ENCODE measurements around the gene EFCAB6. TPM values are rescaled to one million over a fixed set of nuclear protein-coding genes. Genes with fewer than 3 reads are reported as not detected.

EFCAB6 gene
- total RNA-seq, 1 donor from 2014 or later, result 3.6 TPM

DNA sequence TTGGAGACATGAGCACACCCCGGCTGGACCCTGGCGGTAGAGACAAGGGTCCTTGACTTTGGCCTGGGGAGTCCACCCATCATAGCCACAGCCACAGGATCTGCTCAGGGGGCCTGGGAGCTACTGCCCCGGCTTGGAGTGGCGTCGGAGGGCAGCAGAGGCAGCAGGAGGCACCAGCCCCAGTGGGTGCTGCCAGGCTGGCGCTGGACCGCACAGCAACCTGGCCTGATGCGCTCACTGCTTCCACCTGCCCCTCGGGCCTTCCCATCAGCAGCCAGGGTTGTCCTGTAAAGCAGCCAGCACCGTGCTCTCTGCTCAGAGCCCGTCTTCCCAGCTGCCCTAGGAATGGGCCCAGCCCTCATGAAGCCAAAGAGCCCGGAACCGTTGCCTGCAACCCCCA lies 28.3 kb upstream of the EFCAB6 start:
- Histone ChIP-seq H3K36me3 (no peaks in the 10 kb centered on the region), H3K9me3 (no peaks in the 10 kb centered on the region), H3K4me1 (no peaks in the 10 kb centered on the region), H3K4me3 (no peak overlapping the region), H3K27ac (no peak overlapping the region), H3K27me3 (no peaks in the 10 kb centered on the region)
- DNase-seq, result no peak
- TF ChIP-seq, protein P1, sequence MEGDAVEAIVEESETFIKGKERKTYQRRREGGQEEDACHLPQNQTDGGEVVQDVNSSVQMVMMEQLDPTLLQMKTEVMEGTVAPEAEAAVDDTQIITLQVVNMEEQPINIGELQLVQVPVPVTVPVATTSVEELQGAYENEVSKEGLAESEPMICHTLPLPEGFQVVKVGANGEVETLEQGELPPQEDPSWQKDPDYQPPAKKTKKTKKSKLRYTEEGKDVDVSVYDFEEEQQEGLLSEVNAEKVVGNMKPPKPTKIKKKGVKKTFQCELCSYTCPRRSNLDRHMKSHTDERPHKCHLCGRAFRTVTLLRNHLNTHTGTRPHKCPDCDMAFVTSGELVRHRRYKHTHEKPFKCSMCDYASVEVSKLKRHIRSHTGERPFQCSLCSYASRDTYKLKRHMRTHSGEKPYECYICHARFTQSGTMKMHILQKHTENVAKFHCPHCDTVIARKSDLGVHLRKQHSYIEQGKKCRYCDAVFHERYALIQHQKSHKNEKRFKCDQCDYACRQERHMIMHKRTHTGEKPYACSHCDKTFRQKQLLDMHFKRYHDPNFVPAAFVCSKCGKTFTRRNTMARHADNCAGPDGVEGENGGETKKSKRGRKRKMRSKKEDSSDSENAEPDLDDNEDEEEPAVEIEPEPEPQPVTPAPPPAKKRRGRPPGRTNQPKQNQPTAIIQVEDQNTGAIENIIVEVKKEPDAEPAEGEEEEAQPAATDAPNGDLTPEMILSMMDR (IDR thresholded peaks at IDR 0.05), result no peak
- intact Hi-C loops (cut with DNase I), result no loop called here
- no peak for ATAC-seq

DNA sequence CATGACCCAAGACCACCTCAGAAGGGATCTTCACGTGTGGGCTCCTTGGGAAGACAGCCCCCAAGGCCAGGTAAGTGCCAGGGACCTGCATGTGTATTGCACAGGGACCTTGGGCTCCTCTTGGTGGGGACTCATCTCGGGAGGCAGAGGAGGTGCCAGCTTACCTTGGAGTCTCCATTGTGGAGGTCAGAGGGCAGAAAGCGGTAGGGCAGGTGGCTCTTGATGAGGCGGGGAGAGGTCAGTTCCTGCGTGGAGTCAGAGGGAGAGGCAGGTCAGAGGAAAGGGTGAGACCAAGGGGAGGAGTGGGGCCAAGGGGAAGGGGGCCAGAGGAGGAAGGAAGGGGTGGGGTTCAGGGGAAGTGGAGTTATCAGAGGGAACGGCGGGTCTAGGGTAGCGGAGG lies 27.7 kb upstream of the EFCAB6 start:
- H3K4me3 ChIP-seq, result no peak overlapping the region
- H3K36me3 ChIP-seq, result no peaks in the 10 kb centered on the region
- no peak for ATAC-seq
- intact Hi-C loops (cut with DNase I), result no loop called here
- no peak overlapping the region for H3K27ac ChIP-seq
- DNase-seq, result no peak
- no peaks in the 10 kb centered on the region for H3K27me3 ChIP-seq
- TF ChIP-seq, protein P1 (IDR thresholded peaks at IDR 0.05), result no peak
- H3K4me1 ChIP-seq, result no peaks in the 10 kb centered on the region
- H3K9me3 ChIP-seq, result no peaks in the 10 kb centered on the region

DNA sequence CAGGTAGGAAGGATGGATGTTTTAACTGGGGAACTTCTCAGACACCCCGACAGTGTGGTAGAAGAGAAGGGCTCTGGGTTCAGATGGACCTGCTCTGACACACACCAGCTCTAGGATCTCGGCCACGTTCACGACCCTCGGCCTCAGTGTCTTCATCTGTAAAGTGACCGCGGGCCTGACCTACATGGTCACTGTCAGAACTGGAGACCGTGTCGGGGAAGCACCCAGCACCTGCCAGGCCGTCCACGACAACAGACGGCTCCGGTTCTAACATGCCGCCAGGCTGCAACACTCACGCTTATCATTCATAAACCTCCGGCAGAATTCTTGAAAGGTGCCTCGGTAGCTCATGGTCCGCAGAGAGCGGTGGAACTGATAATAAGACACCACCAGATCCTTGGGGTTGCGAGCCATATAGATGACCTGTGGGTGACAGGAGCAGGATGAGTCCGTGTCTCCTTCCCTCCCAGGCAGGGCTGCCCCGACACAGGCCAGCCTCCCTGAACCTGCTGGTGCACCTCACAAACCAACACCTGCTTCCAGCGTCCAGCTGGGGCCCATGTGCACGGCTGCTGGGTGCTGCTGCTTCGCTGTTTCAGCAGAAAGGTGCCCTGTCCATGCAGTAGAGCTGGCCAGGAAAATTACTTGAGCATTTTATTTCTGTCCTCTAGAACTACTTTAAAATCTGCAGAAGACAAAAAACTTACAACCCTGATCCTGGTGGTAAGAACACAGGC lies 26.6 kb upstream of the EFCAB6 start:
- Histone ChIP-seq H3K27me3 (no peaks in the 10 kb centered on the region), H3K27ac (no peak overlapping the region), H3K4me1 (no peaks in the 10 kb centered on the region), H3K4me3 (no peak overlapping the region), H3K36me3 (no peaks in the 10 kb centered on the region), H3K9me3 (no peaks in the 10 kb centered on the region)
- DNase-seq (no peak), ATAC-seq (no peak)
- TF ChIP-seq, protein P1 (IDR thresholded peaks at IDR 0.05), result no peak
- intact Hi-C loops (cut with DNase I), result no loop called here

DNA sequence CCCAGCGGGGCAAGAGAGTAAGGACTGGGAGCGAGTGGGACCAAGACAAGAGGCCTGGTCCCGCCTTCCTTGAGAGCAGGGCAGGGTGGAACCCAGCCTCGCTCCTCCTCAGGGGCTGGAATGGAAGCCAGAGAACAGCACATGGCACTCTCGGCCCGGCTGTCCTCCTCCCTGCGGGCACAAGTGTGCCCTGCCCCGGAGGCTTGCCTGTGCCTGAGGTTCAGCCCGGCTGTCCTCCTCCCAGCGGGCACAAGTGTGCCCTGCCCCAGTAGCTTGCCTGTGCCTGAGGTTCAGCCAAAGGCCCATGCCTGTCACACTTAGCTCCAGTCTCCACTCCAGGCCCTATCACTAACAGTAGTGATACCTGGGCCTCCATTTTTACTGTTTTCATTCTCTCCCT lies 26.1 kb upstream of the EFCAB6 start:
- Histone ChIP-seq H3K27ac (no peak overlapping the region), H3K4me1 (no peaks in the 10 kb centered on the region), H3K4me3 (no peak overlapping the region), H3K27me3 (no peaks in the 10 kb centered on the region), H3K9me3 (no peaks in the 10 kb centered on the region), H3K36me3 (no peaks in the 10 kb centered on the region)
- TF ChIP-seq, protein P1 (IDR thresholded peaks at IDR 0.05), result no peak
- ATAC-seq, result no peak
- intact Hi-C loops (cut with DNase I), result no loop called here
- no peak for DNase-seq

DNA sequence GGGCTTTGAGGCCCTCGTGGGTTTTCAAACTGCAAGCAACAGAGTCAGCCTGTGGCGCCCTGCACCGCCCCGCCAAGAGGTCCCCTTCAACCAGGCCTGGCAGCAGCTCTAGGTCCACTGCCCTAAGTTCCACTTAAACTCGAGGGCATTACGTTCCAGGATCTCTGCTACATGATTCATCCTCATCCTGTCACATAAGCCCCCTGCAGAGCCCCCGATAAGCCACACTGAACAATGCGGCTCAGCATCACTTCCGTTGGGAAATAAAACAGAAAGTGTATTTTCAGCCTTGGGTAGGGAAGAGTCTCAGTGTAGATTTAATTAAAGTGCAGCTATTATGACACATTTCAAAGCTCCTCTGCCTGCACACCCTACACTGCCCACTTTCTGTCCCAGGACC lies 25.6 kb upstream of the EFCAB6 start:
- no peak for DNase-seq
- TF ChIP-seq, protein P1 (IDR thresholded peaks at IDR 0.05), result no peak
- Histone ChIP-seq H3K4me3 (no peak overlapping the region), H3K9me3 (no peaks in the 10 kb centered on the region), H3K27me3 (no peaks in the 10 kb centered on the region), H3K36me3 (no peaks in the 10 kb centered on the region), H3K27ac (no peak overlapping the region), H3K4me1 (no peaks in the 10 kb centered on the region)
- no peak for ATAC-seq
- intact Hi-C loops (cut with DNase I), result no loop called here

DNA sequence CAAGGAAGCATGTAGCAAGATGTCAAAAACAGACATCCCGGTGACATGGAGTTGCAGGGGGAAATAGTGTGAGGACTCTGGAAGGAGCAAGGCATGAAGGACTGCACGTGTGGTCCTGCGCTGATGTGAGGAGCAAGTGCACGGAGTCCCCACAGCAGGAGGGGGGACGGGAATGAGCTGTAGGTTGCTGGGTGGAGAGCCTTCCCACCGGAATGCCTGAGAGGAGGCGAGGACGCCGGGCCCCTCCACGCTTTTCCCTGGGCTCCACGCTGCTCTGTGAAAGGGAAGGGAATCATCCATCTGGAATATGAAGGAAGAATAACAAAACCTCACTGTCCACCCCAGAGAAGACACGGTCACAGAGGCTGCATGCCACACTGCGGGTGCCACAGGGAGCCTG lies 23.6 kb upstream of the EFCAB6 start:
- TF ChIP-seq, protein P1 (IDR thresholded peaks at IDR 0.05), result no peak
- no peaks in the 10 kb centered on the region for H3K36me3 ChIP-seq
- intact Hi-C loops (cut with DNase I), result no loop called here
- no peak for DNase-seq
- H3K9me3 ChIP-seq, result no peaks in the 10 kb centered on the region
- ATAC-seq, result no peak
- H3K4me3 ChIP-seq, result no peak overlapping the region
- H3K4me1 ChIP-seq, result no peaks in the 10 kb centered on the region
- H3K27ac ChIP-seq, result no peak overlapping the region
- no peaks in the 10 kb centered on the region for H3K27me3 ChIP-seq

Measured in upper lobe of right lung (tissue), 1 donor.